Thoracic aorta (tissue), 2 donors: Measurements from ENCODE around the gene ANKRD6. TPM values are rescaled to one million over a fixed set of nuclear protein-coding genes. Genes with fewer than 3 reads are reported as not detected.

ENCODE experiments used
- ATAC-seq: fragments of 150-250 bp; one replicate; pipeline ENCODE4 v1.8.0; 2017; ENCODE audit warnings: low read depth; ENCODE audit not compliant: insufficient number of reproducible peaks, low FRiP score
- DNase-seq: peaks from one replicate; pipeline ENCODE4 v3.0.0-alpha.2; 2020; ENCODE audit warnings: low spot score
- H3K27ac ChIP-seq, 2 donors: fragments of 200-600 bp; sonication (generic); 1 replicate in 1 of 2; 2 replicates in 1 of 2; pipeline ENCODE4 v1.5.1; 2016; ENCODE audit warnings: mild to moderate bottlenecking in 2 of 2, moderate library complexity in 2 of 2
- H3K27me3 ChIP-seq: fragments of 200-600 bp; sonication (generic); replicated peaks from 2 replicates; pipeline ENCODE4 v1.6.0; 2016; ENCODE audit warnings: mild to moderate bottlenecking; ENCODE audit not compliant: insufficient read depth
- H3K36me3 ChIP-seq: fragments of 200-600 bp; sonication (generic); one replicate; pipeline ENCODE4 v1.5.1; 2016
- H3K4me1 ChIP-seq, 2 donors: fragments of 200-600 bp; sonication (generic); 1 replicate in 1 of 2; 2 replicates in 1 of 2; pipeline versions ENCODE4 v1.5.1 to v1.6.0; 2016; ENCODE audit warnings: low read depth in 2 of 2, mild to moderate bottlenecking in 1 of 2; ENCODE audit not compliant: control insufficient read depth in 1 of 2
- H3K4me3 ChIP-seq: fragments of 200-600 bp; sonication (generic); 2 replicates; pipeline ENCODE4 v1.5.1; 2016; ENCODE audit warnings: mild to moderate bottlenecking
- H3K9me3 ChIP-seq: fragments of 200-600 bp; sonication (generic); 2 replicates; pipeline ENCODE4 v1.5.1; 2016
- total RNA-seq, 2 donors: library from RNA; depleted of rRNA; stranded (reverse); fragments of >200 nt; gene quantifications; one replicate each; pipeline versions ENCODE4 v1.1.0 to v1.2.3, GENCODE V29; 2016
- TF ChIP-seq, protein P1 (sequence below): fragments of 200-600 bp; sonication (generic); IDR thresholded peaks from one replicate; pipeline ENCODE4 v1.5.1; 2019; ENCODE audit warnings: antibody characterized with exemption

The ANKRD6 gene
- total RNA-seq, 2 donors from 2014 or later: 35.3 to 91.9 TPM

DNA sequence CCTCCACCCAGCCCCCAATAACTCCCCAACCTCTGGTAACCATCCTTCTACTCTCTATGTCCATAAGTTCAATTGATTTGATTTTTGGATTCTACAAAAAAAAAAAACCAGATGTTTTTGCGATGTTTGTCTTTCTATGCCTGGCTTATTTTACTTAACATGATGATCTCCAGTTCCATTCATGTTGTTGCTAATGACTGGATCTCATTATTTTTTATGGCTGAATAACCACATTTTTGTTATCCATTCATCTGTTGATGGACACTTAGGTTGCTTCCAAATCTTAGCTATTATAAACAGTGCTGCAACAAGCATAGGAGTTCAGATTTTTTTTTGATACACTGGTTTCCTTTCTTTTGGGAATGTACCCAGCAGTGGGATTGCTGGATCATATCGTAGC lies 106.8 kb downstream of the ANKRD6 start:
- DNase-seq (no peak), ATAC-seq (no peak)
- Histone ChIP-seq H3K36me3 (no peaks in the 10 kb centered on the region), H3K4me3 (no peak overlapping the region), H3K27me3 (no peaks in the 10 kb centered on the region), H3K9me3 (no peaks in the 10 kb centered on the region), H3K27ac (no peak overlapping the region), H3K4me1 (peaks cover 0 to 8% of the 10 kb centered on the region in 2 donors)
- TF ChIP-seq, protein P1, sequence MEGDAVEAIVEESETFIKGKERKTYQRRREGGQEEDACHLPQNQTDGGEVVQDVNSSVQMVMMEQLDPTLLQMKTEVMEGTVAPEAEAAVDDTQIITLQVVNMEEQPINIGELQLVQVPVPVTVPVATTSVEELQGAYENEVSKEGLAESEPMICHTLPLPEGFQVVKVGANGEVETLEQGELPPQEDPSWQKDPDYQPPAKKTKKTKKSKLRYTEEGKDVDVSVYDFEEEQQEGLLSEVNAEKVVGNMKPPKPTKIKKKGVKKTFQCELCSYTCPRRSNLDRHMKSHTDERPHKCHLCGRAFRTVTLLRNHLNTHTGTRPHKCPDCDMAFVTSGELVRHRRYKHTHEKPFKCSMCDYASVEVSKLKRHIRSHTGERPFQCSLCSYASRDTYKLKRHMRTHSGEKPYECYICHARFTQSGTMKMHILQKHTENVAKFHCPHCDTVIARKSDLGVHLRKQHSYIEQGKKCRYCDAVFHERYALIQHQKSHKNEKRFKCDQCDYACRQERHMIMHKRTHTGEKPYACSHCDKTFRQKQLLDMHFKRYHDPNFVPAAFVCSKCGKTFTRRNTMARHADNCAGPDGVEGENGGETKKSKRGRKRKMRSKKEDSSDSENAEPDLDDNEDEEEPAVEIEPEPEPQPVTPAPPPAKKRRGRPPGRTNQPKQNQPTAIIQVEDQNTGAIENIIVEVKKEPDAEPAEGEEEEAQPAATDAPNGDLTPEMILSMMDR: no peak

DNA sequence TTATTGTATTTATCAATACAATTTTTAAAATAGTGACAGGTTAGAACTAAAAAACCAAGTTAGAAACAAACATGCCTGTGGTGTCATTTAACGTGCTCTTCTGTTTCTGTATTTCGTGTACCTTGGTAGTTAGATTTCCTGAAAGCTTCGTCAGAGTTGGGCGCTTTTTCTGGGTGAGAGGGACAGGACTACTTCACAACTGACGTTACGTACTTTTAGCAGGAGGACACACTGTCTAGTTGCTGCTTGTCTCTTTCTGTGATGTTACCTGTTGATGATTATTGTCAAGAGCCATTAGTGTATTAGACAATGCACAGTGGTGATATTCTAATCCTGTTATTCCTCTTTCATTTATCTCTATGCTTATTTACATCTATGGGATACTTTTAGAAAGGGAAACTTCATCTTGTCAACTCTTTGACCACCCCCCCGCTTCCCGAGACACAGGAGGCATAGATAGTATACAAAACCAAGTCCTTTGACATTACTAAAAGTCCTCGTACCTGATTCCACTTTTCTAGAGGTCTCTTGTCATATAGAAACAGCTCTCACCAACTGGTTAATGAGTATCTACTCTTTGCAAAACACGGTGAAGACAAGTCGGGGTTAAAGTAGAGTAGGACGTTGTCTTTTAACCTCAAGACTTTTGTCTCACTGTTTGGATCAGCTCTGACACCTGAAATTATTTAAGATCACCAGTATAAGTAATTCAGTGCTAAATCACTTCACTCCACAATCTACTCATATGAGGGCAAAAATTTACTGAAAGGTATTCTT lies 109.3 kb downstream of the ANKRD6 start:
- H3K36me3 ChIP-seq: no peaks in the 10 kb centered on the region
- no peaks in the 10 kb centered on the region for H3K9me3 ChIP-seq
- no peak overlapping the region for H3K27ac ChIP-seq
- ATAC-seq: no peak
- no peak overlapping the region for H3K4me3 ChIP-seq
- H3K27me3 ChIP-seq: no peaks in the 10 kb centered on the region
- DNase-seq: no peak
- TF ChIP-seq, protein P1: no peak
- H3K4me1 ChIP-seq: peaks cover 0 to 8% of the 10 kb centered on the region in 2 donors

DNA sequence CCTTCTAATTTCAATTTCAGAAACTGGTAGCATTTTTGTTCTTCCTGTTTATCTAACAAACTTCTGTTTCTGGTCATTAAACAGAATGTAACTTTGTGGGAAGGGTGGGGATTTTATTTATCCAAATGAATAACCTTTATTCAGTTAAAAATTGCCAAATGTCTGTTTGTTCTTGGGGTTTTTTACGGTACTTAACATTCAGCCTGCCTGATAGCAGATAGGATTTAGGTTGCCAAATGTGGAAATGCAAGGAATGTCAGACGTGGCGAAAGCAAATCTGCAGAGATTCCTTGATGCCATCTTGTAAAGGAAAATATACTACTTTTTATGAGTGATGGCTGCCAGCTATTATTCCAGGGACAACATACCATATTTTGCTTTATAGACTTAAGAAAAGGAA lies 109.9 kb downstream of the ANKRD6 start:
- Histone ChIP-seq H3K4me1 (peaks cover 0 to 8% of the 10 kb centered on the region in 2 donors), H3K4me3 (no peak overlapping the region), H3K36me3 (no peaks in the 10 kb centered on the region), H3K9me3 (no peaks in the 10 kb centered on the region), H3K27me3 (no peaks in the 10 kb centered on the region), H3K27ac (no peak overlapping the region)
- ATAC-seq (no peak), DNase-seq (no peak)
- TF ChIP-seq, protein P1: no peak

DNA sequence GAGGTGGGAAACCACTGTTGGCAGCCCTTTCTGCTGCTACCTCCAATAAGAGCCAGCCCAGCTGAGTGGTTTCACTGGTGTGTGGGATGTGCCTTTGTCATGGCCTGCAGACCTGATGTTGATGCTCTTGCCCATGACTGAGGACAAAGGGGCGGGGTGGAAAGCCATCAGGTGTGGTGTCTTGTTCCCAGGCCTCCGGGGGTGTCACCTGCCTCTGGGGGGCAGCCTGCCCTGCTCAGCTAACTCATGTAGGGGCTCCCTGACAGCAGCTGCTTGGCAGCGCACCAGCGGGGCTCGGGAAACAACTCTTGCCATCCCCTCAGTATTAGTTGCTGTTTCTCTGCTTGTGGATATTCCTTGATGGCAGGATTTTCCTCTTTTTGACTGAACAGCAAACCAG lies 114.3 kb downstream of the ANKRD6 start:
- TF ChIP-seq, protein P1: no peak
- no peaks in the 10 kb centered on the region for H3K9me3 ChIP-seq
- H3K27ac ChIP-seq: no peak overlapping the region
- ATAC-seq: no peak
- no peak for DNase-seq
- H3K4me1 ChIP-seq: peaks cover 0 to 31% of the 10 kb centered on the region in 2 donors
- no peaks in the 10 kb centered on the region for H3K36me3 ChIP-seq
- no peaks in the 10 kb centered on the region for H3K27me3 ChIP-seq
- H3K4me3 ChIP-seq: no peak overlapping the region

DNA sequence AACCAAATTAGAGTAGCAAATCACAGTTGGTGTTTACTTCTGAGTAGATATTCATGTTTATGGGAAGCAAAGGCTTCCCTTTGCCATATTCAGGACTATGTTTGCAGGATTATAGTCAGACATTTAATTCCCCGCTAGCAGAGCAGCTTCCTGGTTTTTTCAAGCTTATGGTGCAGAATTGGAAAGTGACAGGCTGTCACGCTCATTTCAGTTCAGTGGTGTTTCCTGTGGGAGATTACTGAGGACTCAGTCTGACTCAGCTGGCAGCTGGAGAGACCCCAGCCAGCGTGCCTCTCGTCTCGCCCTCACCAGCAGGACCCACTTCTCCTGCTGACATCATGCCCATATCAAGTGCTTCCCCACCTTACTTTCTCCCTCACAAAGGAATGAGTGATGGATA lies 120.5 kb downstream of the ANKRD6 start:
- Histone ChIP-seq H3K9me3 (no peaks in the 10 kb centered on the region), H3K4me3 (no peak overlapping the region), H3K27me3 (no peaks in the 10 kb centered on the region), H3K4me1 (peaks cover 0 to 46% of the 10 kb centered on the region in 2 donors), H3K27ac (no peak overlapping the region), H3K36me3 (no peaks in the 10 kb centered on the region)
- TF ChIP-seq, protein P1: no peak
- no peak for DNase-seq
- ATAC-seq: no peak
